Erythroblast (primary cell): ENCODE data around the gene ARHGAP26.

Source experiments
- GATA1 ChIP-seq: IDR thresholded peaks from 2 replicates; pipeline ENCODE4 v1.6.1; 2011; ENCODE audit warnings: low read depth, mild to moderate bottlenecking, control low read depth, low read length, moderate library complexity
- POLR2A ChIP-seq: IDR thresholded peaks from 2 replicates; pipeline ENCODE4 v1.6.1; 2011; ENCODE audit warnings: mild to moderate bottlenecking, low read length

DNA sequence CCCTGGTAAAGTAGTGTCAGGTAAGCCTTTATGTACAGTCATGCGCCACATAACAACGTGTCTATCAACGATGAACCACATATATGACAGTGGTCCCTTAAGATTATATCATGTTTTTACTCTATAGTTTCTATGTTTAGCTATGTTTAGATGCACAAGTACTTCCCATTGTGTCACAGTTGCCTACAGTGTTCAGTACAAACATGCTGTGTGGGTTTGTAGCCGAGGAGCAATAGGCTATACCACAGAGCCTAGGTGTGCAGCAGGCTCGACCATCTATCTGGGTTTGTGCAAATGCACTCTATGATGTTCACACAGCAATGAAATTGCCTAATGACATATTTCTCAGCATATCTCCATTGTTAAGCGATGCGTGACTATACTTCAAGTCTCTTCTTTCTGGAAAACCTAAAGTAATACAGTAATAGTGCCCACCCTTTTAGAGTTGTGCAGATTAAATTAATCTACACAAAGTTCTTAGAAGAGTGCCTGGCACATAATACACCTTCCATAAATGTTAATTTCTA lies 295.9 kb downstream of the ARHGAP26 start:
- TF ChIP-seq POLR2A, result no peak
- no peak for TF ChIP-seq GATA1
